ENCODE results near the gene RAB31. TPM values are rescaled to one million over a fixed set of nuclear protein-coding genes. Genes with fewer than 3 reads are reported as not detected.

Gene RAB31
- total RNA-seq, 1 donor from 2014 or later: 32.2 TPM

- no peak for DNase-seq (ENCODE audit: low spot score)
- intact Hi-C loops (cut with DNase I): loop anchor here (5.0 to 10.0 kb wide), 2 partner anchors 33 to 295 kb away; partner anchors contain the start of gene PPP4R1
Measured at GRCh38 chr18:9910071-9910470, 202.0 kb downstream of the RAB31 start.

GRCh38 chr18:9910661-9911060 is 202.6 kb downstream of the RAB31 start:
- intact Hi-C loops (cut with DNase I): loop anchor here (5.0 to 10.0 kb wide), 2 partner anchors 33 to 296 kb away; partner anchors contain the start of gene PPP4R1
- no peak for DNase-seq (ENCODE audit: low spot score)

GRCh38 chr18:9911226-9911625 is 203.1 kb downstream of the RAB31 start:
- intact Hi-C loops (cut with DNase I): loop anchor here (5.0 to 10.0 kb wide), 2 partner anchors 34 to 296 kb away; partner anchors contain the start of gene PPP4R1
- no peak for DNase-seq (ENCODE audit: low spot score)

Other genes starting within 250 kb of the RAB31 start
- 51.0 TPM for gene RALBP1, start 232.8 kb upstream of the RAB31 start, total RNA-seq
- gene PPP4R1, start 93.7 kb upstream of the RAB31 start, total RNA-seq: 83.1 TPM
- not detected for gene TXNDC2, start 177.7 kb downstream of the RAB31 start, total RNA-seq
- 232 TPM for gene VAPA, start 205.7 kb downstream of the RAB31 start, total RNA-seq